SK-N-SH (cell line): ENCODE results near the gene CLC. TPM values are rescaled to one million over a fixed set of nuclear protein-coding genes. Genes with fewer than 3 reads are reported as not detected.

Experiments used
- CTCF ChIA-PET: fragments of 300-600, 350-600 bp; formaldehyde crosslinking; extraction: SDS; loops from one replicate; lab custom pipeline; 2021; lab: Yijun Ruan, JAX
- POLR2A ChIA-PET: fragments of 350-600 bp; sonication (Branson Sonifier 250); formaldehyde crosslinking; extraction: SDS; loops from one replicate; lab custom pipeline; 2020; ENCODE audit warnings: antibody characterized with exemption, inconsistent platforms; lab: Yijun Ruan, JAX
- DNase-seq: peaks from one replicate; pipeline ENCODE4 v3.0.0; 2012
- H2AFZ ChIP-seq: fragments of 200-600 bp; sonication (generic); 2 replicates; pipeline ENCODE4 v1.8.1; 2016; ENCODE audit warnings: antibody characterized with exemption, mild to moderate bottlenecking, low read depth
- H3F3A ChIP-seq: fragments of 200-600 bp; sonication (generic); replicated peaks from 2 replicates; pipeline ENCODE3; 2016; ENCODE audit warnings: antibody characterized with exemption, mild to moderate bottlenecking; ENCODE audit not compliant: insufficient read depth
- H3K27ac ChIP-seq, 2 experiments: fragments of 200-500 bp in 1 of 2; fragments of 200-600 bp in 1 of 2; sonication (Bioruptor generic) in 1 of 2; sonication (generic), shearing (Covaris generic) in 1 of 2; 2 replicates each; pipeline versions ENCODE4 v1.5.1 to v1.6.1; 2014 to 2016; ENCODE audit warnings: low read depth in 2 of 2, inconsistent platforms in 1 of 2, low read length in 1 of 2, mild to moderate bottlenecking in 1 of 2, mixed read lengths in 1 of 2
- H3K27me3 ChIP-seq: fragments of 200-600 bp; sonication (generic), shearing (Covaris generic); 2 replicates; pipeline ENCODE4 v1.6.1; 2016; ENCODE audit warnings: mixed run types; ENCODE audit not compliant: insufficient read depth
- H3K36me3 ChIP-seq, 2 experiments: fragments of 200-500 bp in 1 of 2; fragments of 200-600 bp in 1 of 2; sonication (Bioruptor generic) in 1 of 2; sonication (generic) in 1 of 2; replicated peaks in 1 of 2; 2 replicates each; pipeline versions ENCODE3 to v1.5.1; 2014 to 2016; ENCODE audit warnings: low read length in 1 of 2, mild to moderate bottlenecking in 1 of 2; ENCODE audit not compliant: insufficient read depth in 2 of 2, control insufficient read depth in 1 of 2
- H3K4me1 ChIP-seq, 2 experiments: fragments of 200-500 bp in 1 of 2; fragments of 200-600 bp in 1 of 2; sonication (Bioruptor generic) in 1 of 2; sonication (generic), shearing (Covaris generic) in 1 of 2; 2 replicates each; pipeline versions ENCODE4 v1.5.1 to v1.6.1; 2014 to 2016; ENCODE audit warnings: low read depth in 1 of 2, low read length in 1 of 2, mixed run types in 1 of 2; ENCODE audit not compliant: insufficient read depth in 2 of 2, control insufficient read depth in 1 of 2
- H3K4me2 ChIP-seq: fragments of 200-600 bp; sonication (generic), shearing (Covaris generic); 2 replicates; pipeline ENCODE4 v1.6.1; 2017; ENCODE audit warnings: mixed run types
- H3K4me3 ChIP-seq, 2 experiments: fragments of 200-500 bp in 1 of 2; fragments of 200-600 bp in 1 of 2; sonication (Bioruptor generic) in 1 of 2; sonication (generic), shearing (Covaris generic) in 1 of 2; 2 replicates each; pipeline versions ENCODE4 v1.5.1 to v1.8.1; 2014 to 2016; ENCODE audit warnings: low read depth in 2 of 2, inconsistent platforms in 1 of 2, low read length in 1 of 2, mild to moderate bottlenecking in 1 of 2, mixed read lengths in 1 of 2, moderate library complexity in 1 of 2
- H3K79me2 ChIP-seq: fragments of 200-600 bp; sonication (generic); 2 replicates; pipeline ENCODE4 v1.8.1; 2017; ENCODE audit warnings: mild to moderate bottlenecking; ENCODE audit not compliant: insufficient read depth
- H3K9ac ChIP-seq: fragments of 200-600 bp; sonication (generic); 2 replicates; pipeline ENCODE4 v1.6.1; 2017; ENCODE audit warnings: mixed run types
- H3K9me2 ChIP-seq: fragments of 200-600 bp; sonication (generic); 2 replicates; pipeline ENCODE4 v1.6.1; 2017; ENCODE audit warnings: mixed run types
- H3K9me3 ChIP-seq: fragments of 200-600 bp; sonication (generic); 2 replicates; pipeline ENCODE4 v1.6.1; 2017; ENCODE audit warnings: mixed run types, mild to moderate bottlenecking, moderate library complexity
- H4K20me1 ChIP-seq: fragments of 200-600 bp; sonication (generic); 2 replicates; pipeline ENCODE4 v1.6.1; 2017; ENCODE audit warnings: mild to moderate bottlenecking, mixed run types; ENCODE audit not compliant: insufficient read depth
- ELF1 ChIP-seq: IDR thresholded peaks from 2 replicates; pipeline ENCODE4 v1.4.0; 2012
- EZH2phosphoT487 ChIP-seq: fragments of 200-600 bp; sonication (generic); IDR thresholded peaks from 2 replicates; pipeline ENCODE4 v1.6.1; 2017; ENCODE audit warnings: low read depth, mixed run types, mild to moderate bottlenecking, antibody characterized with exemption, moderate library complexity, borderline replicate concordance
- FOSL2 ChIP-seq: IDR thresholded peaks from 2 replicates; pipeline ENCODE4 v1.4.0; 2012; ENCODE audit warnings: low read depth, mild to moderate bottlenecking, moderate library complexity, borderline replicate concordance
- FOXJ3 ChIP-seq: sonication (generic); formaldehyde crosslinking; IDR thresholded peaks from 2 replicates; pipeline ENCODE4 v1.5.1; 2020; ENCODE audit warnings: mild to moderate bottlenecking, missing genetic modification reagents
- GATA2 ChIP-seq: sonication (generic); formaldehyde crosslinking; IDR thresholded peaks from 2 replicates; pipeline ENCODE4 v1.5.0; 2020; ENCODE audit warnings: mild to moderate bottlenecking, missing genetic modification reagents
- MXI1 ChIP-seq: IDR thresholded peaks from 2 replicates; pipeline ENCODE4 v1.6.1; 2012; ENCODE audit warnings: mild to moderate bottlenecking, low read depth, low read length, improper control_type of control experiment
- RCOR1 ChIP-seq: fragments of 150-350 bp; IDR thresholded peaks from 2 replicates; pipeline ENCODE4 v1.6.1; 2017; ENCODE audit warnings: antibody characterized with exemption, low read length
- RFX5 ChIP-seq: IDR thresholded peaks from 2 replicates; pipeline ENCODE4 v1.6.1; 2012; ENCODE audit warnings: mild to moderate bottlenecking, improper control_type of control experiment, low read length
- RXRA ChIP-seq: IDR thresholded peaks from 2 replicates; pipeline ENCODE4 v1.4.0; 2012; ENCODE audit warnings: low read depth, mild to moderate bottlenecking, borderline replicate concordance
- SIN3A ChIP-seq: IDR thresholded peaks from 2 replicates; pipeline ENCODE4 v1.6.1; 2012; ENCODE audit warnings: low read depth, mild to moderate bottlenecking, low read length, moderate library complexity, borderline replicate concordance
- TEAD4 ChIP-seq: IDR thresholded peaks from 2 replicates; pipeline ENCODE4 v1.4.0; 2012; ENCODE audit warnings: mild to moderate bottlenecking, borderline replicate concordance; ENCODE audit not compliant: insufficient read depth
- WGBS: methylation state at CpG from one replicate; pipeline ENCODE4 v1.1.6; 2017; ENCODE audit warnings: low lambda C conversion rate; 5-methylcytosine and 5-hydroxymethylcytosine counted together
- polyA plus RNA-seq, 3 experiments: library from polyadenylated mRNA; depleted of rRNA; stranded (reverse); fragments of >200 nt; gene quantifications; 2 replicates each; pipeline ENCODE4 v1.2.3, GENCODE V29; 2012
- TF ChIP-seq, protein P1 (sequence below): IDR thresholded peaks from 2 replicates; pipeline ENCODE4 v1.4.0; 2012; ENCODE audit warnings: low read depth
- TF ChIP-seq, protein P2 (sequence below): IDR thresholded peaks from 2 replicates; pipeline ENCODE4; 2012

CLC gene
- polyA plus RNA-seq, 1 of the 3 experiments (the other 2 are of a cell fraction): not detected

- Histone ChIP-seq H3K79me2 (no peaks in the 10 kb centered on the region), H3F3A (no peaks in the 10 kb centered on the region), H4K20me1 (no peaks in the 10 kb centered on the region), H3K9me3 (no peaks in the 10 kb centered on the region), H3K4me2 (no peak within 1 kb of the TSS), H3K4me3 (no peak within 1 kb of the TSS), H2AFZ (no peak within 1 kb of the TSS), H3K27ac (no peak within 1 kb of the TSS), H3K27me3 (peaks cover 10% of the 10 kb centered on the region; the same call in 1 of the 2 replicates), H3K9me2 (no peaks in the 10 kb centered on the region), H3K4me1 (no peaks in the 10 kb centered on the region), H3K36me3 (no peaks in the 10 kb centered on the region), H3K9ac (no peak within 1 kb of the TSS)
- POLR2A ChIA-PET: interaction anchor here (0.6 kb wide), 1 partner anchor 47 kb away, joined by 5 read pairs; no protein-coding TSS in a partner anchor
- CTCF ChIA-PET: interaction anchor here (1.4 kb wide), 1 partner anchor 33 kb away, joined by 3 read pairs; no protein-coding TSS in a partner anchor
- DNase-seq: no peak
- TF ChIP-seq GATA2 (no peak), RXRA (no peak), SIN3A (no peak), TEAD4 (no peak), RFX5 (no peak), ELF1 (no peak), EZH2phosphoT487 (no peak), MXI1 (no peak), RCOR1 (no peak)
- TF ChIP-seq, protein P1, sequence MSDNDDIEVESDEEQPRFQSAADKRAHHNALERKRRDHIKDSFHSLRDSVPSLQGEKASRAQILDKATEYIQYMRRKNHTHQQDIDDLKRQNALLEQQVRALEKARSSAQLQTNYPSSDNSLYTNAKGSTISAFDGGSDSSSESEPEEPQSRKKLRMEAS: no peak
- WGBS: 6% methylated on average over 6 of the region's 6 CpGs
These were observed 33.4 kb downstream of the CLC start, which contains the start of gene LGALS14 for GRCh38 chr19:39704181-39705044. Gene LGALS14, plus strand, starts transcription at chr19:39704481. Its CDS starts 48 bp downstream, at chr19:39704529.

GRCh38 chr19:39701291-39701690 is 36.5 kb downstream of the CLC start:
- POLR2A ChIA-PET: no interaction called here

More at GRCh38 chr19:39701291-39701690, 36.5 kb downstream of the CLC start:
- TF ChIP-seq FOXJ3 (CRISPR knock-in tag): no peak
- no peak for TF ChIP-seq GATA2
- TF ChIP-seq, protein P1: no peak
- no peak for TF ChIP-seq FOSL2
- no peak for TF ChIP-seq EZH2phosphoT487
- TF ChIP-seq, protein P2, sequence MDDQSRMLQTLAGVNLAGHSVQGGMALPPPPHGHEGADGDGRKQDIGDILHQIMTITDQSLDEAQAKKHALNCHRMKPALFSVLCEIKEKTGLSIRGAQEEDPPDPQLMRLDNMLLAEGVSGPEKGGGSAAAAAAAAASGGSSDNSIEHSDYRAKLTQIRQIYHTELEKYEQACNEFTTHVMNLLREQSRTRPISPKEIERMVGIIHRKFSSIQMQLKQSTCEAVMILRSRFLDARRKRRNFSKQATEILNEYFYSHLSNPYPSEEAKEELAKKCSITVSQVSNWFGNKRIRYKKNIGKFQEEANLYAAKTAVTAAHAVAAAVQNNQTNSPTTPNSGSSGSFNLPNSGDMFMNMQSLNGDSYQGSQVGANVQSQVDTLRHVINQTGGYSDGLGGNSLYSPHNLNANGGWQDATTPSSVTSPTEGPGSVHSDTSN: no peak
- no peak for TF ChIP-seq TEAD4
- no peaks in the 10 kb centered on the region; the same call in 1 of the 2 replicates for H3K27me3 ChIP-seq
- H3K4me1 ChIP-seq: no peaks in the 10 kb centered on the region
- H3K4me2 ChIP-seq: no peak overlapping the region
- H3K79me2 ChIP-seq: no peaks in the 10 kb centered on the region
- no peak overlapping the region for H2AFZ ChIP-seq
- no peak for DNase-seq
- H3F3A ChIP-seq: no peaks in the 10 kb centered on the region
- H3K9me3 ChIP-seq: no peaks in the 10 kb centered on the region
- no peaks in the 10 kb centered on the region for H4K20me1 ChIP-seq
- 1% methylated on average over 5 of the region's 5 CpGs for WGBS
- H3K9ac ChIP-seq: no peak overlapping the region
- no peak overlapping the region for H3K27ac ChIP-seq
- H3K4me3 ChIP-seq: no peak overlapping the region
- CTCF ChIA-PET: no interaction called here
- H3K9me2 ChIP-seq: no peaks in the 10 kb centered on the region
- no peaks in the 10 kb centered on the region for H3K36me3 ChIP-seq
